Nucleus accumbens (tissue), 56 donors: ENCODE results near the gene CRP.
"Not testable (repeated sequence)": the region's sequence is repeated elsewhere in the genome, so short reads cannot be mapped to it uniquely, and the experiment has no call there.

Source experiments
- DNase-seq, 56 donors: peaks; one replicate each; lab custom pipeline; 2025; lab: John Stamatoyannopoulos, UW

The CRP gene

DNA sequence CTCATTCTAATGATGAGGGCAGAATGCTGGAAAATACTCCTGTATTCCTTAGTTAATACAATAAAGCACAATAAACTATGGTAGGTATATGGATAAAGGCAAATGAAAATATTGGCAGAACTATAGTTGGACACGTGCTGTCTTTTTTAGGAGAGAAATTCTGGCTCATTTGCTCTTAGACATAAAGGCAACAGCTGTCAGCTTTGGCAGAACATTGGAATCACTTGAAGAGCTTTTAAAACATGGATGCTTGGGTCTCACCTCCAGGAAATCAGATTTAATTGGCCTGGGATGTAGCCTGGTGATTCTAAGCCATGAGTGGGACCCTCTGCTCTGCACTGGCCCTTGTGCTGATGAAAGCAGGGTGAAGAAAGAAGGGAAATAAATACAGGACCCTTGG, 9.9 kb downstream of the CRP start:
- DNase-seq: no peak

DNA sequence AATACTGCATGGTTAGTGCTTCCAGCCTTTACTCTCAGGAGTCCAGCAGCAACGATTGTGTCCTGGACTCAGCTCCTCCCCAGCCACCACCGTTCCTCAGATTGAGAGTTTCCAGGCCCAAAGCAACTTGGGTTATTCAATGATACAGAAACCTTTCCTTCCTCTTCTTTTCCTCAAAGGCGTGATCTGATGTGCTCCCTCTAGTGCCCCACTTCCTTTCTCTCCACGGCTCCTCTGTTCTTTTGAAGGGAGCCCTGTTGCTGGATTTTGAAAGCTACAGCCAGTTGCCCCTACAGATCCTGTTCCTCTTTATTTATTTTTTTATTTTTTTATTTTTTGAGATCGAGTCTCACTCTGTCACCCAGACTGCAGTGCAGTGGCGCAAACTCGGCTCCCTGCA, 14.1 kb downstream of the CRP start:
- no peak for DNase-seq

DNA sequence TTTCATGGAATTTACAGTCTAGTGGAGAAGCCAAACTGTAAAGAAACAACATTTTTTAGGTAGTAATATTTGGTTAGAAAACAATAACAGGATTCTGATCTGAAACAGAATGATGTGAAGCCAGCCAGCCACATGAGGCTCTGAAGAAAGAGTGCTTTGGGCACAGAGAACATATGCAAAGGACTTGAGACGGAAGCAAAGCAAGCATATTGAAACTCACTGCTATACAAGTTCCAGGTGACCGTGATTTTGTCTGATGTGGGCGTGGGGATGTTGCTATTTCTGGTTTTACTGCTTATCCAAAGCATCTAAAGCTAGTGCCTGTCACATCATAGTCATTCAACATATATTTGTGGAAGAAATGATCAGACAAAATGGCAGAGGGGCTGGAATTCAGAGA, 14.7 kb downstream of the CRP start:
- no peak for DNase-seq

DNA sequence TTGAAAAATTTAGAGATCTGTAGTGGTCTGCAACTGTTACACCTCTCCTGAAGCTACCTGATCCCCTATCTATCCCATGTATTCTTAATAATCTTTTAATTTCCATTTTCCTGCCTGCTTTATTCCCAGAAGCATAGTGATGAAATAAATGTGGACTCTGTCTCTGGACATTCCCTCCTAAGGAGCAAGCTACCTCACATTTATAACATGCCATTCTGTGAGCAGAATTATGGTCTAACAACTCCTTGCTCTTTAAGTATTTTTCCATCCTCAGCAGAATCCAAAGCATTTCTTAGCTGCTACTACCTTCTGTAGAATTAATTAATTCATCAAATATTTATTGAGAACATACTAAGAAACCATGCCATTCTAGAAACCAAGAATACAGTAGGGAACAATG, 15.1 kb downstream of the CRP start:
- DNase-seq: no peak

DNA sequence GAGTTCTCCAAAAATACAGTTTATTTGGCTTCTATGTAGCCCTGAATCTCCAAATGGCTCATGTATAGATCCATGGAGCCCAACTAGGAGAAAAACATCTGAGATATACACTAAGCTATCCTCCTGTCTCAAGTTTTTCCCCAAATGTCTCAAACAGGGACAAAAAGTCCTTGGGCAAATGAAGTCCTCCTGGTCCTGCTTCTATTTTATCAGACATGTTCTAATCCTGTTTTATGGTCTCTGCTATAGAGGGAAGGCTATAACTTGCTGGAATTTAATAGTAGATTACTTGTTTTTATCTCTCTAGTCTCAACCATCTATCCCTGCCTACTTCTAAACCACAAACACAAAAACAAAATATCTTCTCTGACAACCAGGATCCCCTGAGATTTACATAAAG, 26.9 kb downstream of the CRP start:
- no peak for DNase-seq

DNA sequence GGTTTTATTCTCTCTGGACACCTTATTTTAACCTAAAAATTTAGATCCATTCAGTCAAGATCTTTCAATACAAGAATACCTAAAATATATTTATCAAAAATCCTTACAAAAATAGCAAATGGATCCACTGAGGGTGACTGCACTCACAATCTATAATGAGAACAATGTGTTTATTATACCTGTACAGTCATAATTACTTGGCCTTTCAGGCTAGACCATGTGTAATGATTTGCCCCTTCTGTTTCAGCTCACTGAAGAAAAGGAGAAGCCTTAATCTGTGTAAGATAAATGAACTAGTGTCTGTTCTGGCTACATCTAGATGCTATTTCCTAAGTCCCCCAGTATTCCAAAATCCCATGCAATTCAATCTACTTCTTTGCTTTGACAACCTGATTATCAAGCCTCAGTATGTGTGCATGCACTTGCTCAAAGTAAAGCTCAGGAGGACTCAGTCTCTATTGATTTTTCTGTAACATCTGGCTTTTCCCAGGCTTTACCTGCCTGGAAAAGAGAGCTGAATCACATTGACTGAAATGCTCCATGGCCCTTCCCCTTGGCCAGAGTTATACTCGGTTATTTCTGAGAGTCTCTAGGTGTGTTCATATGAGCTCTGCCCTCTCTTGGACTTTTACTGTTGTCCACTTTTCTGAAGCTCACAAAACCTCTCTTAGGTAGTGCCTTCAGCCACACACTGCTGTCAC, 27.6 kb downstream of the CRP start:
- DNase-seq: no peak

DNA sequence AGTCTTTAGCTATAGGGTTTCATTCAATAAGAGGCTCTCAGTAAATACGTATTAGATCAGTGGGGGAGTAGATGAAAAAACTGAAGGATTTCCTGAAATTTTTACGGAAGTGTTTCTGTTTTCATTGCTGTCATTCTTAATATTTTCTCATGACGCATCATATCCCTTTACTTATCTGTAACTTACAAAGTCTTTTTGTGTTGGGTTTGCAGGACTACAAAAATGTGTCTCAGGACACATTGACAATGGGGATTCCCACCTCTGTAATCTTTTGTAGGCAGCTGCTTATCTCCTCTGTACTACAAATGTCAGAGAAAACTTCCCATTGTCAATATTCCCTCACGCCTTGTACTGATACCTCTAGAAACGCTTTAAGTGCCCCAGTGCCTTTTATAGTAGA, 35.5 kb downstream of the CRP start:
- no peak for DNase-seq

DNA sequence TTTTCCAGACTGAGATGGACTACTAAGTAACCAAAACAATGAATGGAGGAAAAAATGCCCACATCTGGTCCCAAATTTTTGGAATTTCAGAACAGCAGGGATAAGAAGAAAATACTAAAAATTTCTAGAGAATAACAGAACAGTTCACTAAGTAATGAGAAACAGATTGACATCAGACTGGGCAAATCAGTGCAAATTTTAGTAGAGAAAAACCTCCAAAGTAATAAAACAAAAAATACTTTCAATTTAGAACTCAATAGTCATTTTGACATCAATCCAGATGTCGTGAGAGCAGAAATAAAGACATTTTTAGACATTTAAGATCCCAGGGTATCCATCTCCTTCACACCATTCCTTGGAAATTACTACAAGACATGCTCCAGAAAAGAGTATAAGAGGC, 39.3 kb downstream of the CRP start:
- no peak for DNase-seq

DNA sequence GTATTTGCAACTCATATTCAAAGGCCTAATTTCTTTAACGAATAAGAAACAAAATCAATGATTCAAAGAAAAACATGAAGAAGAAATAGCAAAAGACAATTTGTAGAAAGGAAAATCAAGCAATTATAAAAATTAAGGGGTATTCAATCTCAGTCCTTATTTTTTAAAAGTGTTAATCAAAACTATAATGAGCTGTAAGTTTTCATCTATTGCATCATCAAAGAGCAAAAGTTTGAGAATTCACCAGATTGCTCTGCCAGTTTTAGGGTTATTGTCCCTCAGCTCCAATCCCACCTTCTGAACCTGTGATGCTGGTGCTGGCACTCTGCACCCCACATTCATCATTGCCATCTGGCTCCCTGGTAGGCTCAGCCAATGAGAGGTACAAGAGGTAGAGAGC, 42.0 kb downstream of the CRP start:
- not testable (repeated sequence) for DNase-seq

DNA sequence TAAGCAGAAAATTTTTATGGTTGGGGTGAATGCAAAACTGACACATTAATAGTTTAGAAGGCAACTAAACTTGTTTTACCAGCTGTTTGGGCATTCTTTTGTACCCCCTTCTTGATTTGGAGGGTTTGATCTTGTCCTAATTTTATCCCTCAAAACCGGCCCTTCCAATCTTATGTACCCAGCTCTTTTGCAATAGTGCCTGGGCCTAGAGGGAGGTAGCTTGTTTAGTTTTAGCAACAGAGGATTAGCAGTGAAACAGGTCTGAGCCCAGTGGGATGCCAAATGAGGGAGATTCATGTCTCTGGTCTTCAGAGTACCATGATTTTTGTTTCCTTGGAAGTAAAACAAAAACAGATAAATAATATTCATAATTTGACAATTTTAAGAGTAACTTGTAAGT, 45.1 kb downstream of the CRP start:
- DNase-seq: no peak

DNA sequence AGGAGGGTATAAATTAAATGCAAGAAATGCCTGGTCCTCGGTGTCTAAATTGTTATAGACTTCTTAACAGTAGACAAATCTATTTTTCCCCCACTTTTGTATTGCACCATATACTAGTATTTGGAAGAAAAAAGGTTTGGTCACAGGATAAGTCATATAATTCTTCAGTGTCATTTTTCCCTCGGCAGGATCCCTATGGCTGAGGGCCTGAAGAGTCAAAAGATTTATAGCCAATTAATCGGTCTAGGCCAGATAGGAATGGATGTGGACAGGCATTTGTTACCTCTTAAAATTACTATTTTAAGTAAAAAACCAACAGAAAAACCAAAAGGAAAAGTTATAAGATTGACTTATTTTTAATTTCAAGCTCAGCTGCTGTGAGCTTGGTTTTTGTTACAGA, 45.6 kb downstream of the CRP start:
- no peak for DNase-seq

DNA sequence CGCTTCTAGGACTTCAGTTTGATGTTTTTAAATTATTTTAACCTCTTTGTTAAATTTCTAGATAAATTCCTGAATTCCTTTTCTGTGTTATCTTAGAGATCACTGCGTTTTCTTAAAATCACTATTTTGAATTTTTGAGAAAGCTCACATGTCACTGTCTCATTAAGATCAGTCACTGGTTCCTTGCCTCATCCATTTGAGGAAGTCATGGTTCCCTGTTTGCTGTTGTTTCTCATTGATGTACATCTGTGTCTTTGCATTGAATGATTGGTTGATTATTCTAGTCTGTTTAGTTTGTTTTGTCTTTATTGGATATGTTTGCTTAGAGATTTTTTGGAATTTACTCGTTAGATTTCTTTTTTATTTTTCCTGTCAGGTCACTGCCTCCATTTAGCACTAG, 50.1 kb downstream of the CRP start:
- no peak for DNase-seq

DNA sequence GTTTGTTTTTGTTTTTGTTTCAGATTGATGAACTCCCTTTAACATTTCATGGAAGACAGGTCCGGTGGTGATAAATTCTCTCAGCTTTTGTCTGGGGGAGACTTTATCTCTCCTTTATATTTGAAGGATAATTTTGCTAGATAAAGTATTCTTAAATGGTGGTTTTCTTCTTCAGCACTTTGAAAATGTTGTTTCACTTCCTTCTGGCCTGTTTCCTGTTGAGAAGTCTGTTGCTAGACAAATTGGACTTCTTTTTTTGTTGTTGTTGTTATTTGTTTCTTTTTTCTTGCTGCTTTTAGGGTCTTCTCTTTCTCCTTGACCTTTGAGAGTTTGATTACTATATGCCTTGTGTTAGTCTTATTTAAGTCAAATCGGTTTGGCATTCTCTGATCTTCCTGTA, 50.8 kb downstream of the CRP start:
- no peak for DNase-seq
